ENCODE measurements around the gene PACRG.

The PACRG gene

GRCh38 chr6:163296835-163297519, 569.2 kb downstream of the PACRG start:
- H3K4me3 ChIP-seq (ENCODE audit: low read depth in 1 of 2, low read length in 2 of 2) = no peak overlapping the region
- H3K9ac ChIP-seq (ENCODE audit: low read depth in 1 of 2, low read length in 2 of 2) = no peak overlapping the region
- H3K36me3 ChIP-seq (ENCODE audit: control insufficient read depth in 1 of 2, insufficient read depth in 2 of 2, low read length in 2 of 2) = no peaks in the 10 kb centered on the region
- H3K27ac ChIP-seq (ENCODE audit: low read depth, low read length) = no peak overlapping the region
- no peaks in the 10 kb centered on the region for H3K9me3 ChIP-seq (ENCODE audit: control insufficient read depth in 1 of 2, low read length in 2 of 2)
- H3K27me3 ChIP-seq (ENCODE audit: control insufficient read depth in 1 of 2, insufficient read depth in 2 of 2, low read length in 2 of 2) = no peaks in the 10 kb centered on the region
- H3K4me1 ChIP-seq (ENCODE audit: control insufficient read depth in 1 of 2, insufficient read depth in 2 of 2, low read length in 2 of 2) = no peaks in the 10 kb centered on the region

GRCh38 chr6:163298079-163298830, 570.5 kb downstream of the PACRG start:
- Histone ChIP-seq H3K27ac (ENCODE audit: low read depth, low read length) (no peak overlapping the region), H3K4me1 (ENCODE audit: control insufficient read depth in 1 of 2, insufficient read depth in 2 of 2, low read length in 2 of 2) (no peaks in the 10 kb centered on the region), H3K9me3 (ENCODE audit: control insufficient read depth in 1 of 2, low read length in 2 of 2) (no peaks in the 10 kb centered on the region), H3K4me3 (ENCODE audit: low read depth in 1 of 2, low read length in 2 of 2) (no peak overlapping the region), H3K9ac (ENCODE audit: low read depth in 1 of 2, low read length in 2 of 2) (no peak overlapping the region), H3K27me3 (ENCODE audit: control insufficient read depth in 1 of 2, insufficient read depth in 2 of 2, low read length in 2 of 2) (no peaks in the 10 kb centered on the region), H3K36me3 (ENCODE audit: control insufficient read depth in 1 of 2, insufficient read depth in 2 of 2, low read length in 2 of 2) (no peaks in the 10 kb centered on the region)

- Histone ChIP-seq H3K4me3 (ENCODE audit: low read depth in 1 of 2, low read length in 2 of 2) (no peak overlapping the region), H3K4me1 (ENCODE audit: control insufficient read depth in 1 of 2, insufficient read depth in 2 of 2, low read length in 2 of 2) (no peaks in the 10 kb centered on the region), H3K27me3 (ENCODE audit: control insufficient read depth in 1 of 2, insufficient read depth in 2 of 2, low read length in 2 of 2) (no peaks in the 10 kb centered on the region), H3K9me3 (ENCODE audit: control insufficient read depth in 1 of 2, low read length in 2 of 2) (no peaks in the 10 kb centered on the region), H3K36me3 (ENCODE audit: control insufficient read depth in 1 of 2, insufficient read depth in 2 of 2, low read length in 2 of 2) (no peaks in the 10 kb centered on the region), H3K9ac (ENCODE audit: low read depth in 1 of 2, low read length in 2 of 2) (no peak overlapping the region), H3K27ac (ENCODE audit: low read depth, low read length) (no peak overlapping the region)
Measured at GRCh38 chr6:163300838-163301237, 573.1 kb downstream of the PACRG start.

GRCh38 chr6:163301726-163302635, 574.2 kb downstream of the PACRG start:
- H3K27me3 ChIP-seq (ENCODE audit: control insufficient read depth in 1 of 2, insufficient read depth in 2 of 2, low read length in 2 of 2) = no peaks in the 10 kb centered on the region
- no peak overlapping the region for H3K9ac ChIP-seq (ENCODE audit: low read depth in 1 of 2, low read length in 2 of 2)
- no peaks in the 10 kb centered on the region for H3K4me1 ChIP-seq (ENCODE audit: control insufficient read depth in 1 of 2, insufficient read depth in 2 of 2, low read length in 2 of 2)
- no peaks in the 10 kb centered on the region for H3K36me3 ChIP-seq (ENCODE audit: control insufficient read depth in 1 of 2, insufficient read depth in 2 of 2, low read length in 2 of 2)
- H3K4me3 ChIP-seq (ENCODE audit: low read depth in 1 of 2, low read length in 2 of 2) = no peak overlapping the region
- no peak overlapping the region for H3K27ac ChIP-seq (ENCODE audit: low read depth, low read length)
- H3K9me3 ChIP-seq (ENCODE audit: control insufficient read depth in 1 of 2, low read length in 2 of 2) = no peaks in the 10 kb centered on the region

GRCh38 chr6:163302747-163303146, 575.0 kb downstream of the PACRG start:
- no peak overlapping the region for H3K27ac ChIP-seq (ENCODE audit: low read depth, low read length)

GRCh38 chr6:163306000-163306399, 578.2 kb downstream of the PACRG start:
- Histone ChIP-seq H3K9ac (ENCODE audit: low read depth in 1 of 2, low read length in 2 of 2) (no peak overlapping the region), H3K4me3 (ENCODE audit: low read depth in 1 of 2, low read length in 2 of 2) (no peak overlapping the region), H3K9me3 (ENCODE audit: control insufficient read depth in 1 of 2, low read length in 2 of 2) (no peaks in the 10 kb centered on the region), H3K4me1 (ENCODE audit: control insufficient read depth in 1 of 2, insufficient read depth in 2 of 2, low read length in 2 of 2) (no peaks in the 10 kb centered on the region), H3K27me3 (ENCODE audit: control insufficient read depth in 1 of 2, insufficient read depth in 2 of 2, low read length in 2 of 2) (no peaks in the 10 kb centered on the region), H3K36me3 (ENCODE audit: control insufficient read depth in 1 of 2, insufficient read depth in 2 of 2, low read length in 2 of 2) (no peaks in the 10 kb centered on the region), H3K27ac (ENCODE audit: low read depth, low read length) (no peak overlapping the region)

More at GRCh38 chr6:163302747-163303146, 575.0 kb downstream of the PACRG start:
- H3K9ac ChIP-seq (ENCODE audit: low read depth in 1 of 2, low read length in 2 of 2) = no peak overlapping the region
- H3K27me3 ChIP-seq (ENCODE audit: control insufficient read depth in 1 of 2, insufficient read depth in 2 of 2, low read length in 2 of 2) = no peaks in the 10 kb centered on the region
- no peaks in the 10 kb centered on the region for H3K9me3 ChIP-seq (ENCODE audit: control insufficient read depth in 1 of 2, low read length in 2 of 2)
- H3K4me3 ChIP-seq (ENCODE audit: low read depth in 1 of 2, low read length in 2 of 2) = no peak overlapping the region
- H3K4me1 ChIP-seq (ENCODE audit: control insufficient read depth in 1 of 2, insufficient read depth in 2 of 2, low read length in 2 of 2) = no peaks in the 10 kb centered on the region
- no peaks in the 10 kb centered on the region for H3K36me3 ChIP-seq (ENCODE audit: control insufficient read depth in 1 of 2, insufficient read depth in 2 of 2, low read length in 2 of 2)

GRCh38 chr6:163308629-163309440, 581.1 kb downstream of the PACRG start:
- H3K4me1 ChIP-seq (ENCODE audit: control insufficient read depth in 1 of 2, insufficient read depth in 2 of 2, low read length in 2 of 2) = no peaks in the 10 kb centered on the region
- no peaks in the 10 kb centered on the region for H3K27me3 ChIP-seq (ENCODE audit: control insufficient read depth in 1 of 2, insufficient read depth in 2 of 2, low read length in 2 of 2)
- H3K9me3 ChIP-seq (ENCODE audit: control insufficient read depth in 1 of 2, low read length in 2 of 2) = no peaks in the 10 kb centered on the region
- no peak overlapping the region for H3K4me3 ChIP-seq (ENCODE audit: low read depth in 1 of 2, low read length in 2 of 2)
- H3K9ac ChIP-seq (ENCODE audit: low read depth in 1 of 2, low read length in 2 of 2) = no peak overlapping the region
- no peaks in the 10 kb centered on the region for H3K36me3 ChIP-seq (ENCODE audit: control insufficient read depth in 1 of 2, insufficient read depth in 2 of 2, low read length in 2 of 2)
- H3K27ac ChIP-seq (ENCODE audit: low read depth, low read length) = no peak overlapping the region

- Histone ChIP-seq H3K27ac (ENCODE audit: low read depth, low read length) (no peak overlapping the region), H3K9me3 (ENCODE audit: control insufficient read depth in 1 of 2, low read length in 2 of 2) (no peaks in the 10 kb centered on the region), H3K4me1 (ENCODE audit: control insufficient read depth in 1 of 2, insufficient read depth in 2 of 2, low read length in 2 of 2) (no peaks in the 10 kb centered on the region), H3K9ac (ENCODE audit: low read depth in 1 of 2, low read length in 2 of 2) (no peak overlapping the region), H3K4me3 (ENCODE audit: low read depth in 1 of 2, low read length in 2 of 2) (no peak overlapping the region), H3K27me3 (ENCODE audit: control insufficient read depth in 1 of 2, insufficient read depth in 2 of 2, low read length in 2 of 2) (no peaks in the 10 kb centered on the region), H3K36me3 (ENCODE audit: control insufficient read depth in 1 of 2, insufficient read depth in 2 of 2, low read length in 2 of 2) (no peaks in the 10 kb centered on the region)
Measured at GRCh38 chr6:163309491-163310026, 581.8 kb downstream of the PACRG start.

- no peak overlapping the region for H3K9ac ChIP-seq (ENCODE audit: low read depth in 1 of 2, low read length in 2 of 2)
- no peak overlapping the region for H3K27ac ChIP-seq (ENCODE audit: low read depth, low read length)
- H3K4me1 ChIP-seq (ENCODE audit: control insufficient read depth in 1 of 2, insufficient read depth in 2 of 2, low read length in 2 of 2) = no peaks in the 10 kb centered on the region
- no peak overlapping the region for H3K4me3 ChIP-seq (ENCODE audit: low read depth in 1 of 2, low read length in 2 of 2)
- no peaks in the 10 kb centered on the region for H3K9me3 ChIP-seq (ENCODE audit: control insufficient read depth in 1 of 2, low read length in 2 of 2)
- H3K27me3 ChIP-seq (ENCODE audit: control insufficient read depth in 1 of 2, insufficient read depth in 2 of 2, low read length in 2 of 2) = no peaks in the 10 kb centered on the region
- H3K36me3 ChIP-seq (ENCODE audit: control insufficient read depth in 1 of 2, insufficient read depth in 2 of 2, low read length in 2 of 2) = no peaks in the 10 kb centered on the region
Measured at GRCh38 chr6:163310096-163310972, 582.6 kb downstream of the PACRG start.
